ENCODE data around the gene SLC35D3. TPM values are rescaled to one million over a fixed set of nuclear protein-coding genes. Genes with fewer than 3 reads are reported as not detected.

SLC35D3 gene
- total and polyA plus RNA-seq, 10 donors, result not detected

- Histone ChIP-seq H3K36me3 (peaks cover 0 to 10% (median 0%) of the 10 kb centered on the region in 6 donors), H3K27ac (no peak overlapping the region), H3K9me3 (no peaks in the 10 kb centered on the region), H3K4me3 (no peak overlapping the region), H3K4me1 (peaks cover 0 to 16% (median 0%) of the 10 kb centered on the region in 6 donors), H3K27me3 (replicated peaks in 1 of 7) (no peaks in the 10 kb centered on the region)
- DNase-seq, result no peak
- TF ChIP-seq POLR2AphosphoS5 (IDR thresholded peaks at IDR 0.05) (no peak), POLR2A (IDR thresholded peaks at IDR 0.05) (no peak), CTCF (IDR thresholded peaks at IDR 0.05 in 8 of 11, conservative IDR thresholded peaks at IDR 0.05 in 3 of 11) (no peak)
- WGBS, 5 donors, result 81 to 91% (median 84%) methylated on average over 3 of the region's 3 CpGs
- intact Hi-C loops (cut with DNase I; ENCODE audit: low total_unique reads), result no loop called here
These were observed 31.1 kb upstream of the SLC35D3 start for GRCh38 chr6:136890986-136891385.

DNA sequence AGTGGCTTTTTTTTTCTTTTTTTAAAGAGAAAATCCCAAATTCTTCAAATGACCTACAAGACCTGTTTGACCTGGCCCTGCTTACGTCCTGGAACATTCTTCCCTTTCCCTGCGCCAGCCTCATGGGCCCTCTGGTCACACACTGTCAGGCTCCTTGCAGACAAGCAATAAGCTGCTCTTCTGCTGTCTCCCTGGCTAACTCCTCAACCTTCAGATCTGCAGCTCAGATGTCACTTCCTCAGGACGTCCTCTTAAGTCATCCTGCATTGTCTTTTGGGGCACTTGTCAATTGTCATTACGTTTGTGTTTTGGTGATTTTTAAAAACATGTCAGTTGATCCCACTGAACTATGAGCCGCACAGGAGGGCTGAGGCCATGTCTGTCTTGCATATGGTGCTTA lies 28.9 kb upstream of the SLC35D3 start:
- H3K36me3 ChIP-seq, result peaks cover 0 to 13% (median 1%) of the 10 kb centered on the region in 6 donors
- H3K4me3 ChIP-seq, result no peak overlapping the region
- 60 to 70% (median 67%) methylated on average over 5 of the region's 5 CpGs for WGBS, 5 donors
- H3K27ac ChIP-seq, result no peak overlapping the region
- intact Hi-C loops (cut with DNase I; ENCODE audit: low total_unique reads), result no loop called here
- no peaks in the 10 kb centered on the region for H3K27me3 ChIP-seq (replicated peaks in 1 of 7)
- no peaks in the 10 kb centered on the region for H3K9me3 ChIP-seq
- DNase-seq, result no peak
- TF ChIP-seq CTCF (IDR thresholded peaks at IDR 0.05 in 8 of 11, conservative IDR thresholded peaks at IDR 0.05 in 3 of 11) (no peak), POLR2A (IDR thresholded peaks at IDR 0.05) (no peak), POLR2AphosphoS5 (IDR thresholded peaks at IDR 0.05) (no peak)
- peaks cover 0 to 16% (median 0%) of the 10 kb centered on the region in 6 donors for H3K4me1 ChIP-seq

GRCh38 chr6:136895901-136896300 lies 26.2 kb upstream of the SLC35D3 start:
- intact Hi-C loops (cut with DNase I; ENCODE audit: low total_unique reads), result no loop called here
- Histone ChIP-seq H3K36me3 (peaks cover 2 to 41% (median 19%) of the 10 kb centered on the region in 6 donors), H3K4me1 (peaks cover 0 to 3% (median 0%) of the 10 kb centered on the region in 6 donors), H3K9me3 (no peaks in the 10 kb centered on the region), H3K4me3 (no peak overlapping the region), H3K27ac (no peak overlapping the region), H3K27me3 (replicated peaks in 1 of 7) (no peaks in the 10 kb centered on the region)
- no peak for TF ChIP-seq POLR2AphosphoS5 (IDR thresholded peaks at IDR 0.05)
- TF ChIP-seq CTCF (IDR thresholded peaks at IDR 0.05 in 8 of 11, conservative IDR thresholded peaks at IDR 0.05 in 3 of 11), result no peak
- DNase-seq, result no peak
- WGBS, 5 donors, result 91 to 96% (median 95%) methylated on average over 3 of the region's 3 CpGs

- H3K9me3 ChIP-seq, result no peaks in the 10 kb centered on the region
These were observed 25.0 kb upstream of the SLC35D3 start for GRCh38 chr6:136897071-136897470.

More at GRCh38 chr6:136897071-136897470, 25.0 kb upstream of the SLC35D3 start:
- peaks cover 2 to 52% (median 23%) of the 10 kb centered on the region in 6 donors for H3K36me3 ChIP-seq
- intact Hi-C loops (cut with DNase I; ENCODE audit: low total_unique reads), result no loop called here
- no peak for DNase-seq
- no peak overlapping the region for H3K4me3 ChIP-seq
- H3K4me1 ChIP-seq, result peaks cover 0 to 3% (median 0%) of the 10 kb centered on the region in 6 donors
- WGBS, 5 donors, result 48 to 97% (median 95%) methylated on average over 1 of the region's 1 CpG
- no peaks in the 10 kb centered on the region for H3K27me3 ChIP-seq (replicated peaks in 1 of 7)
- TF ChIP-seq POLR2A (IDR thresholded peaks at IDR 0.05), result no peak
- H3K27ac ChIP-seq, result no peak overlapping the region

All from spleen (tissue), 11 donors.